NCI-H2196 treated with DMSO at 0.1 percent for 48 hours (cell line): ENCODE data around the gene BMP8B.
"Not testable (repeated sequence)": the region's sequence is repeated elsewhere in the genome, so short reads cannot be mapped to it uniquely, and the experiment has no call there.

Experiments used
- DNase-seq: peaks from one replicate; lab custom pipeline; 2025; ENCODE audit not compliant: unreplicated experiment; lab: John Stamatoyannopoulos, UW

The BMP8B gene

GRCh38 chr1:39779137-39779536, 9.5 kb downstream of the BMP8B start:
- DNase-seq = no peak

- DNase-seq = not testable (repeated sequence)
Observed at GRCh38 chr1:39778463-39779099, 10.1 kb downstream of the BMP8B start.

GRCh38 chr1:39777896-39778295, 10.8 kb downstream of the BMP8B start:
- not testable (repeated sequence) for DNase-seq

GRCh38 chr1:39777306-39777705, 11.4 kb downstream of the BMP8B start:
- DNase-seq = no peak

GRCh38 chr1:39776886-39777285, 11.8 kb downstream of the BMP8B start:
- DNase-seq = no peak

GRCh38 chr1:39776400-39776713, 12.3 kb downstream of the BMP8B start:
- DNase-seq = no peak

- not testable (repeated sequence) for DNase-seq
Observed at GRCh38 chr1:39775676-39776399, 12.8 kb downstream of the BMP8B start.

- DNase-seq = not testable (repeated sequence)
Observed at GRCh38 chr1:39775141-39775540, 13.5 kb downstream of the BMP8B start.

- DNase-seq = not testable (repeated sequence)
Observed at GRCh38 chr1:39773369-39773979, 15.2 kb downstream of the BMP8B start.

GRCh38 chr1:39771022-39771532, 17.6 kb downstream of the BMP8B start, which contains the start of gene OXCT2:
Gene OXCT2 (minus strand): TSS chr1:39771348. CDS start chr1:39771255, 93 bp downstream.
- DNase-seq = not testable (repeated sequence)

- DNase-seq = not testable (repeated sequence)
Observed at GRCh38 chr1:39770100-39771021, 18.3 kb downstream of the BMP8B start.

- DNase-seq = not testable (repeated sequence)
Observed at GRCh38 chr1:39769502-39769901, 19.2 kb downstream of the BMP8B start.

GRCh38 chr1:39766466-39766865, 22.2 kb downstream of the BMP8B start:
- not testable (repeated sequence) for DNase-seq

GRCh38 chr1:39764512-39764911, 24.2 kb downstream of the BMP8B start:
- DNase-seq = not testable (repeated sequence)

GRCh38 chr1:39763619-39764374, 24.9 kb downstream of the BMP8B start:
- not testable (repeated sequence) for DNase-seq

GRCh38 chr1:39762550-39763540, 25.8 kb downstream of the BMP8B start:
- no peak for DNase-seq

GRCh38 chr1:39761557-39762260, 27.0 kb downstream of the BMP8B start:
- no peak for DNase-seq

GRCh38 chr1:39761016-39761415, 27.6 kb downstream of the BMP8B start:
- DNase-seq = no peak
